Fibroblast of mammary gland (primary cell): ENCODE results near the gene TSHB.
"Not testable (repeated sequence)": the region's sequence is repeated elsewhere in the genome, so short reads cannot be mapped to it uniquely, and the experiment has no call there.

Source experiments
- DNase-seq: peaks from one replicate; pipeline ENCODE4 v3.0.0-alpha.2; 2010; ENCODE audit warnings: low read depth
- H3K4me3 ChIP-seq: 2 replicates; pipeline ENCODE4 v1.5.1; 2011; ENCODE audit warnings: low read depth, mild to moderate bottlenecking, low read length, moderate library complexity; ENCODE audit not compliant: control insufficient read depth
- CTCF ChIP-seq: conservative IDR thresholded peaks from 2 replicates; pipeline ENCODE4 v1.5.1; 2011; ENCODE audit warnings: low read depth, low read length, inconsistent platforms; ENCODE audit not compliant: control insufficient read depth, insufficient read depth

Gene TSHB

DNA sequence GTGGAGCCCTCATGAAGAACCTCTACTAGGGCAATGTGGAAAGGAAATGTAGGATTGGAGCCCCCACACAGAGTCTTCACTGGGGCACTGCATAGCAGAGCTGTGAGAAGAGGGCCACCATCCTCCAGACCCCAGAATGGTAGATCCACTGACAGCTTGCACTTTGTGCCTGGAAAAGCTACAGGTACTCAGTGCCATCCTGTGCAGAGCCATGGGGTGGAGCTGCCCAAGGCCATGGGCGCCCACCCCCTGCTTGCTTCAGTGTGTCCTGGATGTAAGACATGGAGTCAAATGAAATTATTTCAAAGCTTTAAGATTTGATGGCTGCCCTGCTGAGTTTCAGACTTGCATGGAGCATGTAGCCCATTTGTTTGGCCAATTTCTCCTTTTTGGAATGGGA lies 17.2 kb upstream of the TSHB start:
- no peak for TF ChIP-seq CTCF
- no peak for DNase-seq
- no peak overlapping the region for H3K4me3 ChIP-seq

DNA sequence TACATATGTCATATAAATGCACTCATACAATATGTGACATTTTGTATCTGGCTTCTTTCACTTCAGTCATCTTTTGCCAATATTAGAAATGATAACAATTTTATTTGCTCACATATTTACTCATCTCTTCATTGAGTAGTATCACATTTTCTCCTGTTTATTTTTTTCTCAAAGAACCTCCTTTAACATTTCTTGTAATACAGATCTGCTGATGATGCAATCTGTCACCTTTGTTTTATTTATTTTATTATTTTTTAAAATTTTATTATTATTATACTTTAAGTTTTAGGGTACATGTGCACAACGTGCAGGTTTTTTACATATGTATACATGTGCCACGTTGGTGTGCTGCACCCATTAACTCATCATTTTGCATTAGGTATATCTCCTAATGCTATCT lies 15.8 kb upstream of the TSHB start:
- no peak for DNase-seq
- TF ChIP-seq CTCF = no peak
- H3K4me3 ChIP-seq = no peak overlapping the region

GRCh38 chr1:115019549-115019948 lies 10.1 kb upstream of the TSHB start:
- DNase-seq = not testable (repeated sequence)

DNA sequence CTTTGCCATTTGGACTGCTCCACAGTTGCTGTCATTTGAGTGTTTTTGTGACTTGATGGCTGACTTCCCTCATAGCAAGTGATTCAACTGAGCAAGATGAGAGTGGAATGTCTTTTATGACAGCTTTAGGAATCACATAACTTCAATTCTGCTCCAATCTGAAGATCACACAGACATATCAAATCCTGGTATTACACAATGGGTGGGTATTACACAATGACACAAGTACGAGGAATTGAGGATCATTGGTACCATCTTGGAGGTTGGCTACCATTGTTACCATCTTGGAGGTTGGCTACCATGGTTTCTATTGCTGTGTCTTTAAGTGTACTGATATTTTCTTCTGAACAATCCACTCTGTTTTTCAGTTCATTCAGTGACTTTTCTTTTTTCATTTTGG lies 8.5 kb upstream of the TSHB start:
- H3K4me3 ChIP-seq = no peak overlapping the region
- no peak for DNase-seq
- no peak for TF ChIP-seq CTCF

More at GRCh38 chr1:115019549-115019948, 10.1 kb upstream of the TSHB start:
- H3K4me3 ChIP-seq = not testable (repeated sequence)

DNA sequence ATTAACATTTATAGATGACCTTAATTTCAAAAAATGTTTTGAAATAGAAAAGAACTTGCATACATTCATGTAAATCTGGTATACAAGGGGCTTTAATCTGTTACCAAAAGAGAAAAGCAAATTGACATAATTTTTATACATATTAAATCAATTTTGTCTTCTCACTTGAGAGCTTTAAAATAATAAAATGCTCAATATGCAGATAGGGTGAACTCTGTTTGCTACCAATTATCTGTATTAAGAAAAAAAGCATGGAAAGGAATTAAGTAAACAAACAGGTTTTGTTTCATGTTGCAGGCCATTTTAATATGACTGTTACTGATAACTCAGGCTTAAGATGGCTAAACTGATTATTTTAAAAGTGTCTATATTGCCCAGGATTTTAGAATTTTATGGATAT lies 6.0 kb upstream of the TSHB start:
- H3K4me3 ChIP-seq = no peak overlapping the region
- DNase-seq = no peak
- TF ChIP-seq CTCF = no peak

- no peak overlapping the region for H3K4me3 ChIP-seq
- no peak for TF ChIP-seq CTCF
- no peak for DNase-seq
Observed at GRCh38 chr1:115031595-115031994, 2.0 kb downstream of the TSHB start.

- DNase-seq = no peak
- no peak overlapping the region for H3K4me3 ChIP-seq
- no peak for TF ChIP-seq CTCF
Observed at GRCh38 chr1:115035652-115036051, 6.0 kb downstream of the TSHB start.
